GM23338 (cell line): ENCODE results near the gene SUSD1. TPM values are rescaled to one million over a fixed set of nuclear protein-coding genes. Genes with fewer than 3 reads are reported as not detected.
"Not testable (repeated sequence)": the region's sequence is repeated elsewhere in the genome, so short reads cannot be mapped to it uniquely, and the experiment has no call there.

Experiments used
- ATAC-seq: fragments of 200-7000 bp; cut with Tn5 transposase; 3 replicates; pipeline ENCODE4 v1.9.1; 2020
- DNase-seq: peaks from one replicate; pipeline ENCODE4 v3.0.0-alpha.2; 2015; ENCODE audit warnings: low spot score
- H2AFZ ChIP-seq: fragments of 200-600 bp; sonication (generic); 2 replicates; pipeline ENCODE4 v1.8.0; 2016; ENCODE audit warnings: antibody characterized with exemption, mild to moderate bottlenecking, moderate library complexity
- H3F3A ChIP-seq: fragments of 200-600 bp; sonication (generic); replicated peaks from 2 replicates; pipeline ENCODE4 v1.8.0; 2017; ENCODE audit warnings: antibody characterized with exemption, mixed run types, low read depth
- H3K27ac ChIP-seq: fragments of 200-600 bp; sonication (generic); 2 replicates; pipeline ENCODE4 v1.6.1; 2016; ENCODE audit warnings: low read depth
- H3K27me3 ChIP-seq: fragments of 200-600 bp; sonication (generic); 2 replicates; pipeline ENCODE4 v1.8.0; 2016; ENCODE audit warnings: mild to moderate bottlenecking, mixed run types, moderate library complexity; ENCODE audit not compliant: insufficient read depth
- H3K36me3 ChIP-seq: fragments of 200-600 bp; sonication (generic); 2 replicates; pipeline ENCODE4 v1.8.0; 2016; ENCODE audit warnings: mild to moderate bottlenecking; ENCODE audit not compliant: insufficient read depth
- H3K4me1 ChIP-seq: fragments of 200-600 bp; sonication (generic); 2 replicates; pipeline ENCODE4 v1.8.0; 2016; ENCODE audit warnings: mild to moderate bottlenecking, moderate library complexity; ENCODE audit not compliant: insufficient read depth
- H3K4me2 ChIP-seq: fragments of 200-600 bp; sonication (generic); 2 replicates; pipeline ENCODE4 v1.7.1; 2017; ENCODE audit warnings: mixed run types
- H3K4me3 ChIP-seq: fragments of 200-600 bp; sonication (generic); 2 replicates; pipeline ENCODE4 v1.6.1; 2016; ENCODE audit warnings: mixed run types
- H3K79me2 ChIP-seq: fragments of 200-600 bp; sonication (generic); replicated peaks from 2 replicates; pipeline ENCODE4 v1.8.0; 2017; ENCODE audit warnings: mild to moderate bottlenecking; ENCODE audit not compliant: insufficient read depth
- H3K9me2 ChIP-seq: fragments of 200-600 bp; sonication (generic); 2 replicates; pipeline ENCODE4 v1.8.0; 2017; ENCODE audit not compliant: insufficient read depth
- H4K20me1 ChIP-seq: fragments of 200-600 bp; sonication (generic); replicated peaks from 2 replicates; pipeline ENCODE4 v1.8.0; 2017; ENCODE audit warnings: mild to moderate bottlenecking; ENCODE audit not compliant: insufficient read depth
- H3K27ac Mint-ChIP-seq: 2 replicates; pipeline ENCODE4 v1.8.0; 2020; ENCODE audit warnings: inconsistent platforms, mild to moderate bottlenecking, moderate library complexity, mixed read lengths
- H3K27me3 Mint-ChIP-seq: 3 replicates; pipeline ENCODE4 v1.8.0; 2022; ENCODE audit warnings: low read depth, mild to moderate bottlenecking, moderate library complexity, mixed read lengths, inconsistent platforms; ENCODE audit not compliant: insufficient read depth, poor library complexity
- H3K36me3 Mint-ChIP-seq: 3 replicates; pipeline ENCODE4 v1.8.0; 2021; ENCODE audit warnings: low read depth, mild to moderate bottlenecking, inconsistent platforms, moderate library complexity, mixed read lengths
- H3K4me1 Mint-ChIP-seq: 3 replicates; pipeline ENCODE4 v1.8.0; 2020; ENCODE audit warnings: mild to moderate bottlenecking, inconsistent platforms, mixed read lengths
- H3K4me3 Mint-ChIP-seq: 3 replicates; pipeline ENCODE4 v1.8.0; 2021; ENCODE audit warnings: moderate library complexity, mild to moderate bottlenecking, inconsistent platforms, mixed read lengths
- H3K9me3 Mint-ChIP-seq: 3 replicates; pipeline ENCODE4 v1.8.0; 2020; ENCODE audit warnings: moderate library complexity, mild to moderate bottlenecking, inconsistent platforms, mixed read lengths
- ETS1 ChIP-seq: IDR thresholded peaks from 2 replicates; pipeline ENCODE4 v1.6.1; 2016; ENCODE audit warnings: antibody characterized with exemption
- EZH2 ChIP-seq: fragments of 200-600 bp; sonication (generic); IDR thresholded peaks from one replicate; pipeline ENCODE4 v1.8.0; 2017; ENCODE audit warnings: antibody characterized with exemption, mild to moderate bottlenecking, low read depth; ENCODE audit not compliant: unreplicated experiment
- EZH2phosphoT487 ChIP-seq: fragments of 200-600 bp; sonication (generic); IDR thresholded peaks from one replicate; pipeline ENCODE4 v1.8.1; 2018; ENCODE audit warnings: antibody characterized with exemption; ENCODE audit not compliant: unreplicated experiment
- JUNB ChIP-seq: IDR thresholded peaks from one replicate; pipeline ENCODE4 v1.6.1; 2016; ENCODE audit warnings: antibody characterized with exemption; ENCODE audit not compliant: unreplicated experiment
- NANOG ChIP-seq: IDR thresholded peaks from 2 replicates; pipeline ENCODE4 v1.6.1; 2016; ENCODE audit warnings: antibody characterized with exemption, borderline replicate concordance
- POLR2AphosphoS5 ChIP-seq: IDR thresholded peaks from 2 replicates; pipeline ENCODE4 v1.6.1; 2016; ENCODE audit warnings: antibody characterized with exemption, low read depth
- ZNF114 ChIP-seq: fragments of 250-450 bp; sonication (Bioruptor Pico); IDR thresholded peaks from 2 replicates; pipeline ENCODE4 v1.5.0; 2020; ENCODE audit warnings: mild to moderate bottlenecking, moderate library complexity
- ZNF331 ChIP-seq: fragments of 250-450 bp; sonication (Bioruptor Pico); IDR thresholded peaks from 2 replicates; pipeline ENCODE4 v1.5.0; 2020; ENCODE audit warnings: low read depth, mild to moderate bottlenecking, moderate library complexity
- polyA plus RNA-seq: library from polyadenylated mRNA; unstranded; fragments of >200 nt; fragmentation: Nextera tagmentation; extraction: Ambion mirVana; gene quantifications from 2 replicates; pipeline ENCODE4 v1.2.1, GENCODE V29; 2016
- total RNA-seq: library from RNA; depleted of rRNA; stranded (reverse); fragments of >200 nt; shearing (Covaris generic); gene quantifications from 2 replicates; pipeline ENCODE4 v1.2.3, GENCODE V29; 2014
- TF ChIP-seq, protein P1 (sequence below), 2 experiments: fragments of 200-600 bp in 1 of 2; sonication (generic) in 1 of 2; conservative IDR thresholded peaks; 2 replicates each; pipeline versions ENCODE4 v1.5.1 to v1.6.1; 2016 to 2017; ENCODE audit warnings: antibody characterized with exemption in 2 of 2, low read depth in 2 of 2, mild to moderate bottlenecking in 2 of 2, moderate library complexity in 1 of 2

Gene SUSD1
- total and polyA plus RNA-seq, 2 experiments from 2014 or later: 1.2 to 6.4 TPM

DNA sequence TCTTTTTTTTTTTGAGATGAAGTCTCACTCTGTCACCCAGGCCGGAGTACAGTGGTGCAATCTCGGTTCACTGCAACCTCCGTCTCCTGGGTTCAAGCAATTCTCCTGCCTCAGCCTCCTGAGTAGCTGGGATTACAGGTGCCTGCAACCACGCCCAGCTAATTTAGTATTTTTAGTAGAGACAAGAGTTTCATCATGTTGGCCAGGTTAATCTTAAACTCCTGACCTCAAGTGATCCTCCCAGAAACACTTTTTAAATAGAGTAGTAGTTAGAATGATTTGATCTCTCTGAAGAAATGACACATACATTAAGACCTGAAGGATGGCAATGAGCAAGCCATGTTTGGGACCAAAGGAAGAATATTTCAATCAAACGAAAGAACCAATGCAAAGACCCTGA lies 46.7 kb downstream of the SUSD1 start:
- H3K4me3 Mint-ChIP-seq, H3F3A ChIP-seq, H3K27me3 Mint-ChIP-seq, H3K4me2 ChIP-seq, ATAC-seq, H3K36me3 Mint-ChIP-seq, H2AFZ ChIP-seq, H3K4me3 ChIP-seq, H3K36me3 ChIP-seq, H3K79me2 ChIP-seq, H3K27me3 ChIP-seq, DNase-seq, H3K27ac Mint-ChIP-seq, H4K20me1 ChIP-seq, H3K9me3 Mint-ChIP-seq, H3K9me2 ChIP-seq, H3K4me1 ChIP-seq: not testable (repeated sequence)
- H3K27ac ChIP-seq: peak overlapping the region; percentile 42; the same call in 1 of the 2 replicates
- peaks cover 15% of the 10 kb centered on the region; the same call in 2 of the 3 replicates for H3K4me1 Mint-ChIP-seq

GRCh38 chr9:112127281-112127680 lies 47.8 kb downstream of the SUSD1 start:
- Mint-ChIP-seq H3K27me3 (peaks cover 2% of the 10 kb centered on the region), H3K27ac (no peak overlapping the region), H3K4me1 (peaks cover 14% of the 10 kb centered on the region; the same call in 2 of the 3 replicates), H3K4me3 (no peak overlapping the region), H3K36me3 (no peaks in the 10 kb centered on the region), H3K9me3 (no peaks in the 10 kb centered on the region)
- no peak for TF ChIP-seq ETS1
- TF ChIP-seq NANOG: no peak
- no peak for TF ChIP-seq ZNF331
- no peak for TF ChIP-seq EZH2
- no peak for TF ChIP-seq EZH2phosphoT487
- TF ChIP-seq ZNF114 (CRISPR knock-in tag): no peak
- TF ChIP-seq POLR2AphosphoS5: no peak
- no peaks in the 10 kb centered on the region for H3F3A ChIP-seq
- no peak overlapping the region for H3K4me2 ChIP-seq
- no peak overlapping the region for H3K4me3 ChIP-seq
- no peak overlapping the region for H3K27ac ChIP-seq
- H3K9me2 ChIP-seq: no peaks in the 10 kb centered on the region
- H3K27me3 ChIP-seq: no peaks in the 10 kb centered on the region
- no peaks in the 10 kb centered on the region for H3K79me2 ChIP-seq
- peaks cover 4% of the 10 kb centered on the region; the same call in 1 of the 2 replicates for H3K4me1 ChIP-seq
- no peak for ATAC-seq
- no peaks in the 10 kb centered on the region for H3K36me3 ChIP-seq
- no peak overlapping the region for H2AFZ ChIP-seq
- DNase-seq: no peak
- H4K20me1 ChIP-seq: no peaks in the 10 kb centered on the region; the same call in 1 of the 2 replicates

GRCh38 chr9:112125951-112126388 lies 49.1 kb downstream of the SUSD1 start:
- Histone ChIP-seq H3K36me3 (no peaks in the 10 kb centered on the region), H4K20me1 (no peaks in the 10 kb centered on the region; the same call in 1 of the 2 replicates), H3K27me3 (no peaks in the 10 kb centered on the region), H3K9me2 (no peaks in the 10 kb centered on the region), H2AFZ (no peak overlapping the region), H3K27ac (no peak overlapping the region), H3K4me2 (no peak overlapping the region), H3K79me2 (no peaks in the 10 kb centered on the region), H3K4me1 (peaks cover 1% of the 10 kb centered on the region; the same call in 1 of the 2 replicates), H3K4me3 (no peak overlapping the region), H3F3A (no peaks in the 10 kb centered on the region)
- H3K36me3 Mint-ChIP-seq: no peaks in the 10 kb centered on the region
- no peaks in the 10 kb centered on the region for H3K9me3 Mint-ChIP-seq
- peaks cover 2% of the 10 kb centered on the region for H3K27me3 Mint-ChIP-seq
- H3K4me1 Mint-ChIP-seq: peaks cover 6% of the 10 kb centered on the region
- DNase-seq (no peak), ATAC-seq (no peak)
- no peak overlapping the region for H3K27ac Mint-ChIP-seq
- no peak overlapping the region for H3K4me3 Mint-ChIP-seq
- no peak for TF ChIP-seq ETS1
- no peak for TF ChIP-seq ZNF114 (CRISPR knock-in tag)
- TF ChIP-seq EZH2phosphoT487: no peak
- TF ChIP-seq JUNB: no peak
- TF ChIP-seq, protein P1, sequence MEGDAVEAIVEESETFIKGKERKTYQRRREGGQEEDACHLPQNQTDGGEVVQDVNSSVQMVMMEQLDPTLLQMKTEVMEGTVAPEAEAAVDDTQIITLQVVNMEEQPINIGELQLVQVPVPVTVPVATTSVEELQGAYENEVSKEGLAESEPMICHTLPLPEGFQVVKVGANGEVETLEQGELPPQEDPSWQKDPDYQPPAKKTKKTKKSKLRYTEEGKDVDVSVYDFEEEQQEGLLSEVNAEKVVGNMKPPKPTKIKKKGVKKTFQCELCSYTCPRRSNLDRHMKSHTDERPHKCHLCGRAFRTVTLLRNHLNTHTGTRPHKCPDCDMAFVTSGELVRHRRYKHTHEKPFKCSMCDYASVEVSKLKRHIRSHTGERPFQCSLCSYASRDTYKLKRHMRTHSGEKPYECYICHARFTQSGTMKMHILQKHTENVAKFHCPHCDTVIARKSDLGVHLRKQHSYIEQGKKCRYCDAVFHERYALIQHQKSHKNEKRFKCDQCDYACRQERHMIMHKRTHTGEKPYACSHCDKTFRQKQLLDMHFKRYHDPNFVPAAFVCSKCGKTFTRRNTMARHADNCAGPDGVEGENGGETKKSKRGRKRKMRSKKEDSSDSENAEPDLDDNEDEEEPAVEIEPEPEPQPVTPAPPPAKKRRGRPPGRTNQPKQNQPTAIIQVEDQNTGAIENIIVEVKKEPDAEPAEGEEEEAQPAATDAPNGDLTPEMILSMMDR (conservative IDR thresholded peaks at IDR 0.05; ENCODE audit: low read depth in 2 of 2): no peak
